ENCODE data around the gene ID3. TPM values are rescaled to one million over a fixed set of nuclear protein-coding genes. Genes with fewer than 3 reads are reported as not detected.

ID3 gene
- total and polyA plus RNA-seq, 2 of the 8 experiments (the other 6 are each of a cell fraction or from before 2014, with no cell fraction given), result 240 to 304 TPM

- no peak for TF ChIP-seq GABPA (IDR thresholded peaks at IDR 0.05; ENCODE audit: borderline replicate concordance, insufficient read depth, low read length)
- TF ChIP-seq SP2 (IDR thresholded peaks at IDR 0.05; ENCODE audit: low read length), result no peak
- TF ChIP-seq CEBPB (IDR thresholded peaks at IDR 0.05; ENCODE audit: low read depth, low read length), result no peak
- TF ChIP-seq FOSL1 (IDR thresholded peaks at IDR 0.05; ENCODE audit: insufficient read depth, low read depth, low read length), result no peak
- TF ChIP-seq CBX5 (IDR thresholded peaks at IDR 0.05; ENCODE audit: low read depth, low read length), result no peak
- TF ChIP-seq NRF1 (IDR thresholded peaks at IDR 0.05; ENCODE audit: low read depth, low read length), result peak; percentile 25; the same call in 1 of the 2 replicates
- no peak for TF ChIP-seq KDM1A (IDR thresholded peaks at IDR 0.05; ENCODE audit: borderline replicate concordance, low read length)
- peak; percentile 82 for TF ChIP-seq E2F6 (IDR thresholded peaks at IDR 0.05)
- TF ChIP-seq GTF2F1 (IDR thresholded peaks at IDR 0.05; ENCODE audit: borderline replicate concordance, low read depth, low read length), result peak; percentile 90
- no peak for TF ChIP-seq SIX5 (IDR thresholded peaks at IDR 0.05; ENCODE audit: low read depth, low read length)
- TF ChIP-seq MAFK (IDR thresholded peaks at IDR 0.05; ENCODE audit: low read depth, low read length), result no peak
- TF ChIP-seq PHF8 (conservative IDR thresholded peaks at IDR 0.05; ENCODE audit: low read depth, low read length), result peak; percentile 68
- TF ChIP-seq RNF2 (IDR thresholded peaks at IDR 0.05; ENCODE audit: borderline replicate concordance, low read depth, low read length, missing control alignments, poor library complexity, severe bottlenecking), result no peak
- TF ChIP-seq RBBP5 (IDR thresholded peaks at IDR 0.05; ENCODE audit: borderline replicate concordance, low read depth, low read length), result peak; percentile 13; the same call in 1 of the 2 replicates
- no peak for TF ChIP-seq SP1 (IDR thresholded peaks at IDR 0.05; ENCODE audit: low read depth, low read length)
- TF ChIP-seq BRCA1 (IDR thresholded peaks at IDR 0.05; ENCODE audit: low read depth, low read length), result no peak
- TF ChIP-seq EGR1 (IDR thresholded peaks at IDR 0.05; ENCODE audit: borderline replicate concordance, low read depth, low read length), result peak; percentile 32; the same call in 1 of the 2 replicates
- TF ChIP-seq ATF3 (IDR thresholded peaks at IDR 0.05; ENCODE audit: insufficient read depth, low read depth, low read length), result no peak
- TF ChIP-seq SP4 (IDR thresholded peaks at IDR 0.05; ENCODE audit: low read length), result no peak
- no peak for TF ChIP-seq CBX8 (IDR thresholded peaks at IDR 0.05; ENCODE audit: borderline replicate concordance, low read depth, low read length)
- no peak for TF ChIP-seq CHD2 (IDR thresholded peaks at IDR 0.05; ENCODE audit: low read length)
- TF ChIP-seq POLR2A (IDR thresholded peaks at IDR 0.05; ENCODE audit: control extremely low read depth in 1 of 2, low read depth in 2 of 2, low read length in 2 of 2), result peak; percentile 96 to 97
- TF ChIP-seq TAF7 (optimal IDR thresholded peaks at IDR 0.05; ENCODE audit: borderline replicate concordance, low read depth, low read length), result peak; percentile 96
Measured at GRCh38 chr1:23559136-23559984, at the start of gene ID3 (continued).

All from H1 (cell line).